GM12864 (cell line): ENCODE data around the gene PLEKHH1.

Source experiments
- DNase-seq: peaks from one replicate; pipeline ENCODE4 v3.0.0-alpha.2; 2011; ENCODE audit warnings: low read depth
- H3K4me3 ChIP-seq: 2 replicates; pipeline ENCODE4 v1.5.1; 2011; ENCODE audit warnings: mild to moderate bottlenecking, low read depth, low read length, control low read depth
- CTCF ChIP-seq: IDR thresholded peaks from 2 replicates; pipeline ENCODE4 v1.5.1; 2011; ENCODE audit warnings: low read depth, mild to moderate bottlenecking, moderate library complexity, low read length, control low read depth, inconsistent platforms; ENCODE audit errors: missing control alignments

The PLEKHH1 gene

GRCh38 chr14:67497216-67497615 lies 35.9 kb upstream of the PLEKHH1 start:
- TF ChIP-seq CTCF: no peak
- H3K4me3 ChIP-seq: no peak overlapping the region
- DNase-seq: no peak

GRCh38 chr14:67497716-67498115 lies 35.4 kb upstream of the PLEKHH1 start:
- H3K4me3 ChIP-seq: no peak overlapping the region
- DNase-seq: no peak
- TF ChIP-seq CTCF: no peak

GRCh38 chr14:67500981-67501380 lies 32.1 kb upstream of the PLEKHH1 start:
- DNase-seq: no peak
- no peak for TF ChIP-seq CTCF

GRCh38 chr14:67501670-67502069 lies 31.4 kb upstream of the PLEKHH1 start:
- DNase-seq: no peak
- no peak for TF ChIP-seq CTCF
- H3K4me3 ChIP-seq: no peak overlapping the region

More at GRCh38 chr14:67500981-67501380, 32.1 kb upstream of the PLEKHH1 start:
- H3K4me3 ChIP-seq: no peak overlapping the region

- no peak for TF ChIP-seq CTCF
- DNase-seq: no peak
These were observed 30.2 kb upstream of the PLEKHH1 start for GRCh38 chr14:67502867-67503266.

GRCh38 chr14:67503331-67503730 lies 29.8 kb upstream of the PLEKHH1 start:
- DNase-seq: no peak
- no peak overlapping the region for H3K4me3 ChIP-seq
- TF ChIP-seq CTCF: no peak

More at GRCh38 chr14:67502867-67503266, 30.2 kb upstream of the PLEKHH1 start:
- H3K4me3 ChIP-seq: no peak overlapping the region

GRCh38 chr14:67505254-67505653 lies 27.8 kb upstream of the PLEKHH1 start:
- DNase-seq: no peak
- TF ChIP-seq CTCF: no peak
- no peak overlapping the region for H3K4me3 ChIP-seq
